Peyer's patch (tissue), 4 donors: Measurements from ENCODE around the gene CCDC201.
"Not testable (repeated sequence)": the region's sequence is repeated elsewhere in the genome, so short reads cannot be mapped to it uniquely, and the experiment has no call there.

Source experiments
- POLR2A ChIP-seq, 2 donors: fragments of 450-650 bp; IDR thresholded peaks; one replicate each; pipeline ENCODE4 v1.5.1; 2017; ENCODE audit warnings: antibody characterized with exemption in 2 of 2, mild to moderate bottlenecking in 2 of 2, moderate library complexity in 2 of 2
- TF ChIP-seq, protein P1 (sequence below), 6 experiments: fragments of 450-650 bp in 4 of 6; fragments of 200-600 bp in 2 of 6; sonication (generic) in 1 of 6; IDR thresholded peaks; one replicate each; pipeline ENCODE4 v1.5.1; 2017 to 2019; ENCODE audit warnings: antibody characterized with exemption in 6 of 6, mild to moderate bottlenecking in 3 of 6, moderate library complexity in 1 of 6

DNA sequence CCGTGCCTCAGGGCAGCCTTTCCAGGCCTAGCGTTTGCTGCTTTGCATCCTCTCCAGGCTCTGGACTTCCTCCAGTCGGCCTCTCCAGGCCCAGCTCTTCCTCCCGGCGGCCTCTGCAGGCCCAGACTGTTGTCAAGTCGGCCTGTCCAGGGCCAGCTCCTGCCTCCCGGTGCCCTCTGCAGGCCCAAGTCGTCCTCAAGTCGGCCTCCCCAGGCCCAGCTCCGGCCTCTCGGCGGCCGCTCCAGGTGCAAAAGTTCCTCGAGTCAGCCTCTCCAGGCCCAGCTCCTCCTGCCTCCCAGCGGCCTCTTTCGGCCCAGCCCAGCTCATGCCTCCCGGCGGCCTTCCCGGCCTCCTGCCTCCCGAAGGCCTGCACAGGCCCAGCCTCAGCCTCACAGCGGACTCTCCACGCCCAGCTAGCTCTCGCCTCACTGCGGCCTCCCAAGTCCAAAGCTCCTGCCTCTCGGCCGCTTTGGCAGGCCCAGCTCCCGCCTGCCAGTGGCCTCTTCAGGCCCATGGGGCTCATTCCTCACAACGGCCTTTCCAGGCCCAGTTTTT, 62.4 kb downstream of the CCDC201 start:
- TF ChIP-seq, protein P1, sequence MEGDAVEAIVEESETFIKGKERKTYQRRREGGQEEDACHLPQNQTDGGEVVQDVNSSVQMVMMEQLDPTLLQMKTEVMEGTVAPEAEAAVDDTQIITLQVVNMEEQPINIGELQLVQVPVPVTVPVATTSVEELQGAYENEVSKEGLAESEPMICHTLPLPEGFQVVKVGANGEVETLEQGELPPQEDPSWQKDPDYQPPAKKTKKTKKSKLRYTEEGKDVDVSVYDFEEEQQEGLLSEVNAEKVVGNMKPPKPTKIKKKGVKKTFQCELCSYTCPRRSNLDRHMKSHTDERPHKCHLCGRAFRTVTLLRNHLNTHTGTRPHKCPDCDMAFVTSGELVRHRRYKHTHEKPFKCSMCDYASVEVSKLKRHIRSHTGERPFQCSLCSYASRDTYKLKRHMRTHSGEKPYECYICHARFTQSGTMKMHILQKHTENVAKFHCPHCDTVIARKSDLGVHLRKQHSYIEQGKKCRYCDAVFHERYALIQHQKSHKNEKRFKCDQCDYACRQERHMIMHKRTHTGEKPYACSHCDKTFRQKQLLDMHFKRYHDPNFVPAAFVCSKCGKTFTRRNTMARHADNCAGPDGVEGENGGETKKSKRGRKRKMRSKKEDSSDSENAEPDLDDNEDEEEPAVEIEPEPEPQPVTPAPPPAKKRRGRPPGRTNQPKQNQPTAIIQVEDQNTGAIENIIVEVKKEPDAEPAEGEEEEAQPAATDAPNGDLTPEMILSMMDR (IDR thresholded peaks at IDR 0.05), result not testable (repeated sequence)
- TF ChIP-seq POLR2A (IDR thresholded peaks at IDR 0.05), result not testable (repeated sequence)
